Stimulated activated CD8-positive, alpha-beta memory T cell treated with anti-CD3 and anti-CD28 coated beads, Interleukin-4, amount 100 ng/mL, for 48 hours (primary cell): ENCODE measurements around the gene PNPLA7.
"Not testable (repeated sequence)": the region's sequence is repeated elsewhere in the genome, so short reads cannot be mapped to it uniquely, and the experiment has no call there.

ENCODE experiments used
- DNase-seq: peaks from one replicate; pipeline ENCODE4 v3.0.0-alpha.2; 2020

Gene PNPLA7

DNA sequence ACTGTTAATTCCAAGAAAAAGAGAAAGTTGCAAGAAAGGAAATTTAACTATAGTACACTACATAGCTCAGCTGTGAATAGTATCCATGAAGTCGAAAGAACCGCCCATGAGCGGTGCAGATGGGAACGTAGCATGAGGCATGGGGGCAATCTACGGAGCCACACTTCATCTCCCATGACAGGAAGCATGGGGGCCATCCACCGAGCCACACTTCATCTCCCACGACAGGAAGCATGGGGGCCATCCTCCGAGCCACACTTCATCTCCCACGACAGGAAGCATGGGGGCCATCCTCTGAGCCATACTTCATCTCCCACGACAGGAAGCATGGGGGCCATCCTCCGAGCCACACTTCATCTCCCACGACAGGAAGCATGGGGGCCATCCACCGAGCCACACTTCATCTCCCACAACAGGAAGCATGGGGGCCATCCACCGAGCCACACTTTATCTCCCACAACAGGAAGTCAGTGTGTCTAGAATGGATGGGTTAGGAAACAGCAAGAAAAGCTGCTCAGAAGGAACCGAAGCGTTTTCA, 13.5 kb downstream of the PNPLA7 start:
- DNase-seq: not testable (repeated sequence)

DNA sequence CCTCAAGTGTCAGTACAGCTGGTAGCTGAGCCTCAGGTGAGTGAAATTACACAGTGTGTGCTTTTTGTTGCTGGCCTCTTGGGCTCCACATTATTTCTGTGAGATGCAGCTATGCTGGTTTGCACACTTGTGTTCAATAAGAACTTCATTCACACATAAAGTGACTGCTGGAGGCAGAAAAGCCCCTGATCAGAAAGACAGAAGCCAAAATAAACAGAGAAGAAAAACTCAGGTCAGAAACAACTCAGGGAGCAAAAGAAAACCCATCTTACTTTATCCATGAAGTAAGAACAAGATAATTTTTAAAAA, 15.1 kb downstream of the PNPLA7 start:
- DNase-seq: no peak

DNA sequence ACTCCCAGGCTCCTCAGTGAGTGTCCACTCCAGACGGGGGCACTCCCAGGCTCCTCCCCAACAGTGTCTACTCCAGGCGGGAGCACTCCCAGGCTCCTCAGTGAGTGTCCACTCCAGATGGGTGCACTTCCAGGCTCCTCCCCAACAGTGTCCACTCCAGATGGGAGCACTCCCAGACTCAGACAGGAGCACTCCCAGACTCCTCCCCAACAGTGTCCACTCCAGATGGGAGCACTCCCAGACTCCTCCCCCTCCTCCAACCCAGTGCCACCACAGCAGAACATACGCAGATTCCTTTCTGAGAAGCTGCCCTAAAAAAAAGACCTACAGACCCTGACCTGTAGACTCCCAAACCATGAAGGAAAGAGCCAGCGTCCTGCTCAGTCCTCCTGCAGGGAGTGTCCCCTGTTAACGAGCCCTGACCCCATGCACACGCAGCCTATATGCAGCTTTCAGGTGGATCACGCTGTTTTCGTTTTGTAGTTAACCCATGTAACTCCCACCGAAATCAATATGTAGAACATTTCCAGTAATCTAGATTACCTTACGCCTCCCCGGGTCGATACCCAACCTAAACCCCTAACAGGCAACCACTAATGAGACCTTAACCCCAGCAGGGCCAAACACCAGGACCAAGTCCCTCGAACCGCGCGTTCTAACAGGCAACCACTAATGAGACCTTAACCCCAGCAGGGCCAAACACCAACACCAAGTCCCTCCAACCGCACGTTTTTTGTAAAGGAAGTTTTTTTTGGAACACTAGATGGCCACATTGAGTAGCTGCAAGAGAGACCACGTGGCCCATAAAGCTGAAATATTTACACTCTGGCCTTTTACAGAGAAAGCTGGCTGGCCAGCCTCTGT, 15.7 kb downstream of the PNPLA7 start:
- DNase-seq: no peak

DNA sequence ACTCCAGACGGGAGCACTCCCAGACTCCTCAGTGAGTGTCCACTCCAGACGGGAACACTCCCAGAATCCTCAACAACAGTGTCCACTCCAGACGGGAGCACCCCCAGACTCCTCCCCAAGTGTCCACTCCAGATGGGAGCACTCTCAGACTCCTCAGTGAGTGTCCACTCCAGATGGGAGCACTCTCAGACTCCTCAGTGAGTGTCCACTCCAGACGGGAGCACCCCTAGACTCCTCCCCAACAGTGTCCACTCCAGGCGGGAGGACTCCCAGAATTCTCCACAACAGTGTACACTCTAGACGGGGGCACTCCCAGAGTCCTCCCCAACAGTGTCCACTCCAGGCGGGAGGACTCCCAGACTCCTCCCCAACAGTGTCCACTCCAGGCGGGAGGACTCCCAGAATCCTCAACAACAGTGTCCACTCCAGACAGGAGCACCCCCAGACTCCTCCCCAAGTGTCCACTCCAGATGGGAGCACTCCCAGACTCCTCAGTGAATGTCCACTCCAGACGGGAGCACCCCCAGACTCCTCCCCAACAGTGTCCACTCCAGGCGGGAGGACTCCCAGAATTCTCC, 17.2 kb downstream of the PNPLA7 start:
- DNase-seq: not testable (repeated sequence)

DNA sequence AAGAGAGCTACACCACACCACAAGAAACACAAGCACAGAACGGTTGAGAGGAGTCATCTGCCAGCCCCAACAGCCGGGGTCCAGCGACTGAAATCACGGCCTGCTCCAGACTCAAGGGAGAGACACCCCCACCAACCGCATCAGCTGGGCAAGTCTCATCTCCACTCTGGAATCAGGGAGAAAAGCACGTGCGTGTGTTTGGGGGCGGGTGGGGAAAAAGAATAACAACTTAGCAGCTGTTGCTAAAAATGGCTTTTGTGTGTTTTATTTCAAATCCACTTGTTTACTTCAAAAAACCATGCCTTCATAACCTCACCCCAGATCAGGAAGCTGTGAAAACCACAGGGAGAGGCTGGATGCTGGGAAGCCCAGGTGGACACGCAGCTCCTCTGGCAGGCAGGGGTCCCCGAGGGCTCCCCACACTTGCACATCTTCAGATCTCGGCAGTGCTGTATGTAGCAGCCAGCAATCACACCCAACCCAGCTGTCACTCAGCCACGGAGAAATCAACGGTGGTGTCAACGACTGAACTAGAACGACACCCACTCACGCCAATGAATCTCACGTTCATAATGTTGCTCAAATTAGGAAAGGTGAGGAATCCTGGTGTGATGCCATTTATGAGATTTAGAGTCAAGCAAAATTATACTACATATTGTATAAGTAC, 19.0 kb downstream of the PNPLA7 start:
- no peak for DNase-seq

DNA sequence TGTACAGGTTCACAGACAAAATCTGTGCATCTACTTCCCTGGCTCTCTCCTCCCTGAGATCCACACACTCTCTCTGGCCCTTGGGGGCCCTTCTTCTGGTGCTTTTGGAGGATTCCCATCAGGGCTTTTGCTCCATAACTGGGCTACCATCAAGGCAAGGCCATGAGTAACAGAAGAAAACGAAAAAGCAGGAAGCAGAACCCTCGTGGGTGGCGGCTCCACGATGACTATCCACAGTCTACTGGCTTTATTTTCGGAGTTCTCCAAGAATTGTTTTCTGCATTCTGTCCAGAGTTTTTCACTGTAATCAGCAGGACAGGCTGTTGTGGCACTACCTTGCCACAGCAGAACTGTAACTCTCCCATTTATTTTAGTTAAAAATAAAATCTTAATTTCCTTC, 19.9 kb downstream of the PNPLA7 start:
- DNase-seq: no peak

DNA sequence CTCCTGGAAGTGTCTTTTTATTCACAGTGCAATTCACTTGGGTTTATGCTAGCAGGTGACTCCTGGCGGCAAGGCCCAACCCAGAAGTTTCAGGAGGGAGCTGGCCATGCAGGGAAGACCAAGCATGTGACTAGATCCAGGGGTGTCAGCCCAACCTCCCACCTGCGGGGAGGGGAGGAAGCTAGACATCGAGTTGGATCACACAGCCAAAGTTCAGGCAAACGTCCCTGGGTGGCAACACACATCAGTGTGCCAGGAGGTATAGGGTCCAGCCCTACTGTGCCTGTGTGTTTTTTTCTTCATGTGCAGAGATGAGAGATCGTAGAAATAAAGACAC, 25.3 kb downstream of the PNPLA7 start:
- DNase-seq: no peak

DNA sequence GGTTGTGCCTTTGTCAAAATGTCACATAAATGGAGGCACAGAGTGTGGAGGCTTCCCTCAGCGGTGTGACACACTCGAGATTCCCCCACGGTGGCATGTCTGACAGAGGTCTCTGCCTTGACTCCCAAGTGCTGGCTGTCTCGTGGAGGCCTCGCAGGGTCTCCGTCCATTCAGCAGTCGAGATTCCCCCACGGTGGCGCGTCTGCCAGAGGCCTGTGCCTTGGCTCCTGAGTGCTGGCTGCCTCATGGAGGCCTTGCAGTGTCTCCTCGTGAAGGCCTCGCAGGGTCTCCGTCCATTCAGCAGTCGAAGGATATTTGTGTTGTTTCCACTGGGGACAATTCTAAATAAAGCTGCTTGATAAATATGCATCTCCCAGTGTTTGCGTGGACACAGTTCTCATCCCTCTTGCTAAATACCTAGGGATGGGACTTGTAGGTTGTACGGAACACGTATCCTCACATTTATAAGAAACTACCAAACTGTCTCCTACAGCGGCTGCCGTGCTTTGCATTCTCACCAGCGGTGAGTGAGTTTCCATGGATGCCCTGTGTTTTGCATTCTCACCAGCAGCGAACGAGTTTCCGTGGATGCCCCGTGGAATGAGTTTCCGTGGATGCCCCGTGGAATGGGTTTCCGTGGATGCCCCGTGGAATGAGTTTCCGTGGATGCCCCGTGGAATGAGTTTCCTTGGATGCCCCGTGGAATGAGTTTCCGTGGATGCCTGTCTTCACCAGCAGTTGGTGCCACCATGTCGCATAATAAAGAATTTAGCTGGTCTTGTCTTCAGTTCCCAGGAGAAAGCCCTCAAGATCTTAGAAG, 25.8 kb downstream of the PNPLA7 start:
- no peak for DNase-seq

DNA sequence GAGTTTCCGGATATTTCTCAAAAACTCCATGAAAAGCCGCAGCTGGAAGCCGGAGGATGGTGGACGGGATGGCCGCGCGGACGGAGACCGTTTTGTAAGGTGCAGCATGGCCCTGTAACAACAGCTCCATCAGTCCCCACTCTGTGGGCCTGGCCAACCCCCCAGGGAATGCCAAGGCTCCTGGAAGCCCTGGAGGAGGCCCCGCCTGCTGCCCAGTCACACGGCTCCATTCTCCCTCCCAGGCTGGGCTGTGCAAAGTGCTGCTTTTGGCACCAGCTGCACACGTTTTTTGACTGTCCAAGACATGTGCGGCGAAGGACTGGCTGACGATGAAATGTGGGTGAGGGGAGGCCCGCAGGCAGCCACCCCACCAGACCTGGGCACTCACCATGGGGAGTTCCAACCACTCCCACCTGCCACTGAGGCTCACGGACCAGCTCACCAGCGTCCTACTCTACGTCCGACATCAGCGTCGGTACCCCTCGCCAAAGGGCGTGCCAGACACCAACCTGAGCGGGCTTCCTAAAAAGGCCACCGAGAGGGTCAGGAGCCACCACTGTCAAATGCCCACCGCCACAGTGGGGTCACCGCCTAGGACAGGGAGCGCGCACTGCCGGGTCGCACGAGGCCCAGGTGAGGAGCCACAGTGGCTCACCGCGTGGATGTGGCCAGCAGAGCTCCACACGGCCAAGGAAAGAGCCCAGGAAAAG, 27.3 kb downstream of the PNPLA7 start:
- DNase-seq: no peak

DNA sequence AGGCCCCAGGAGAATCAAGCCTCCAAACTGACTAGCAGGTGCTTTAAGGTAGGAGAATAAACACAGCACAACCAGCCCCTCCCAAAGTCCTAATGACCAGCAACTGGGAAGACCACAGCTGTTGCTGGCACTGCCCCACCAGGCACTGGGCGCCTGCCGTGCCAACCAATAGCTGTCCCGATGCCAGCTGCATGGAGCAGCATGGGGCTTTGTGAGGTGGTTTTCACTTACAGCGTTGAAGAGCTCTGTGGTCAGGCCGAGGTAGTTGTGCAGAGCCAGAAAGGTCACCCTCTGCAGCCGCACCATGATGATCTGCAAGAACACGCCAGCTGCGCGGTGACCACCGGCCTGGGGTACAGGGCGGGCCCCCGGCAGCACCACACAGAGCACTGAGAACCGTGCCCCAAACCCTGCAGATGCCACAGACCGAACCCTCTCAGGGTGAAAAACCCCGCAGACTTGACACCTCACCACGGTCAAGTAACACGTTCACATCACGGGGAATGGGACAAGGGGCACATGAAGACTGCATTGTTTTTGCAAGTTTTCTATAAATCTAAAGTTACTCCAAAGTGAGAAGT, 28.7 kb downstream of the PNPLA7 start:
- DNase-seq: no peak

DNA sequence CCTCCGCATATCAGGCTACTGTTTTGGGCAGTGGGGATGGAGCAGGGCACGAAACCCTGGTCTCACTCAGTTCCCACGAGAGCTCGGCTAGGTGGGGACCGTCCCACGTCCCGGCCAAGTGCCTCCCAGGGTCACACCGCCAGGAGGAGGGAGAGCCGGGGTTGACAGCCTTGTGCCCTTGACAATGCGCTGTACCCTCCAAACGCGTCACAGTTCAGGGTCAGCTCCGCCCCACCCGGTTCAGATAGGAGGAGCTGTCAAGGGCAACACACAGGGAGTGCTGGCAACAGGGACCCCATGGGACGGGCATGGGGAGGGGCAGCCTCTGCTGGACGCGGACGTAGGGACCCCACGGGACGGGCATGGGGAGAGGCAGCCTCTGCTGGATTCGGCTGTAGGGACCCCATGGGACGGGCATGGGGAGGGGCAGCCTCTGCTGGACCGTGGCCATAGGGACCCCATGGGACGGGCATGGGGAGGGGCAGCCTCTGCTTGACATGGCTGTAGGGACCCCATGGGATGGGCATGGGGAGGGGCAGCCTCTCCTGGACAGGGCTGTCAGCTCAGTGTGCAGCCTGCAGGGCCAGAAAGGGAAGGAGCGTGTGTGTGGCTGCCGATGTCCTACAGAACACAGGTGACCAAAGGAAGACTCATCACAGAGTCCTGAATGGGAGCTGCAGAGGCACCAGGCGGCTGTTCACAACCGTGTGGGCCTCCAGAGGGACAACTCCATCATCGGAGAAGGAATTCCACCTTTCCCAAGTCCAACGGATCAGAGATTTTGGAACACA, 29.4 kb downstream of the PNPLA7 start:
- DNase-seq: no peak

DNA sequence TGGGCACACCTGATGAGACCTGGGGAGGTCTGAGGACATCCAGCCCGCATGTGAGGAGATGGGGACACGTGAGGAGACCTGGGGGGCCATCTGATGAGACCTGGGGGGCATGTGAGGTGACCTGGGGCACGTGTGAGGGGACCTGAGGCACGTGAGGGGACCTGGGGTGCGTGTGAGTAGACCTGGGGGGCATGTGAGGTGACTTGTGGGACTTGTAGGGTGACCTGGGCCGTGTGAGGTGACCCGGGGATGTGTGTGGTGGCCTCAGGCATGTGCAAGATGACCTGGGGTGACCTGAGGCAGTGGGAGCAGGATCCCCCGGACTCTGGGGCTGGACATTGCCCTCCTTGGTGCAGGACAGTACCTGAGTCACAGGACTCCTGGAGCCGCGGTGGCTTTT, 30.6 kb downstream of the PNPLA7 start:
- DNase-seq: no peak

DNA sequence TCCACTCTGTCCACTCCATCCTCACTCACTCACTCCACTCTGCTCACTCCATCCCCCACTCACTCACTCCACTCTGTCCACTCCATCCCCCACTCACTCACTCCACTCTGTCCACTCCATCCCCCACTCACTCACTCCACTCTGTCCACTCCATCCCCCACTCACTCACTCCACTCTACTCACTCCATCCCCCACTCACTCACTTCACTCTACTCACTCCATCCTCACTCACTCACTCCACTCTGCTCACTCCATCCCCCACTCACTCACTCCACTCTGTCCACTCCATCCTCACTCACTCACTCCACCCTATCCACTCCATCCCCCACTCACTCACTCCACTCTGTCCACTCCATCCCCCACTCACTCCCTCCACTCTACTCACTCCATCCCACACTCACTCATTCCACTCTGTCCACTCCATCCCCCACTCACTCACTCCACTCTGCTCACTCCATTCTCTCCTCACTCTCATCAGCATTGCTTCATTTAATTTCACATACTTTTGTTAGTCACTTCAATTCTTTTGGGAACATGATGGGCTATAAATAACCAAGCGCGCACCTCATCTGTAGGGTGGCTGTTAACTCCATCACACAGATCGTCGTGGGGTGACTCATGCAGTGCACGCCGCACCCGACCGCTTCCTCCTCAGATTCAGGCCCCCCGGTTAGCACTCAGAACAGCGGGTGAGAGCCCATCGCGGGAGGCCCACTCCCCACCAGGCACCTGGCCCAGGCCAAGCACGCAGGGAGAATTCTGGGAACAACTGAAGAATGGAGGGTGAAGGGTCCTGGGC, 31.3 kb downstream of the PNPLA7 start:
- not testable (repeated sequence) for DNase-seq

DNA sequence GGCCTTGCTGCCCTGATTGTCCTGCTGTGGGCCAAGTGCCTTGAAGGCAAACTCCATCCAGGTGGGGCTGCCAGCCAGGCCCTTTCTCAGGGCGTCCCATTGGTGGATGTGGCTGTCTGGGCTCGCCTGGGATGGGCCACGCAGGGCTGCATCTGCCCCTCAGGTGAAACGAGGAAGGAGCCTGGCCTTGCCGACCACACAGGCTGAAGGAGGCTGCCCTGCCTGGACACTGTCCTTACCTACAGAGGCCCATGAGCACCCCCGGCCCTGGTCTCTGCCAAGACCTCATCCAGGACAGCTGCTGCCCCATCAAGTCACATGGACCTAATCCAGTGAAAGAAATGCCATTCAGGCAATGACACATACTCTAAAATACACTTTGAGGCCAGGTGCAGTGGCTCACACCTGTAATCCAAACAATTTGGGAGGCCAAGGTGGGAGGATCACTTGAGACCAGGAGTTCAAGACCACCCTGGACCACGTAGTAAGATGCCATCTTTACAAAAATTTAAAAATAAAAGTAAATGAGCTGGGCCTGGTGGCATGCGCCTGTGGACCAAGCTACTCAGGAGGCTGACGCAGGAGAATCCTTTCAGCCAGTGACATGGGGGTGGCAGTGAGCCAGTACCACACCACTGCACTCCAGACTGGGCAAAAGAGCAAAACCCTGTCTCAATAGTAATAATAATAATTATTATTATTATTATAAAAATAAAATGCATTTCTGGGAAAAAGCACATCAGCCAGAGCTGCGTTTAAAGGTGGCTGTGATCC, 33.9 kb downstream of the PNPLA7 start:
- DNase-seq: no peak

DNA sequence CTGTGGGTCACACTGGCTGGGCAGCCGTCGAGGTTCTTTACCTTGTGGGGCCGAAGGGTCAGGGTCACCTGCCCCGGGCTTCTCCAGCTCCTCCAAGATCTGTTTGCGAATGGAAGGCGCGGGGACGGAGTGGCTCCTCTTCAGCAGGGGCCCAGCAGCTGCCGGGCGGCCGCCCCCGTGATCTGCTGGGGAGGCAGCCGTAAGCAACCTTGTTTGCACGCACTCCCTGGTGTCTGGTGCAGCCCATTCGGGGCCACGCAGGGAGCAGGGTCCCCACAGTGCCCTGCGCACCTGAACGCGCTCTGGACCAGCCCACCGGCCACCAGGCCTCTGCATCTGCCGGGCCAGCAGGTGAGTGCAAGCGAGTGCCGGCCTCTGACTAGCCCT, 34.9 kb downstream of the PNPLA7 start:
- DNase-seq: no peak

DNA sequence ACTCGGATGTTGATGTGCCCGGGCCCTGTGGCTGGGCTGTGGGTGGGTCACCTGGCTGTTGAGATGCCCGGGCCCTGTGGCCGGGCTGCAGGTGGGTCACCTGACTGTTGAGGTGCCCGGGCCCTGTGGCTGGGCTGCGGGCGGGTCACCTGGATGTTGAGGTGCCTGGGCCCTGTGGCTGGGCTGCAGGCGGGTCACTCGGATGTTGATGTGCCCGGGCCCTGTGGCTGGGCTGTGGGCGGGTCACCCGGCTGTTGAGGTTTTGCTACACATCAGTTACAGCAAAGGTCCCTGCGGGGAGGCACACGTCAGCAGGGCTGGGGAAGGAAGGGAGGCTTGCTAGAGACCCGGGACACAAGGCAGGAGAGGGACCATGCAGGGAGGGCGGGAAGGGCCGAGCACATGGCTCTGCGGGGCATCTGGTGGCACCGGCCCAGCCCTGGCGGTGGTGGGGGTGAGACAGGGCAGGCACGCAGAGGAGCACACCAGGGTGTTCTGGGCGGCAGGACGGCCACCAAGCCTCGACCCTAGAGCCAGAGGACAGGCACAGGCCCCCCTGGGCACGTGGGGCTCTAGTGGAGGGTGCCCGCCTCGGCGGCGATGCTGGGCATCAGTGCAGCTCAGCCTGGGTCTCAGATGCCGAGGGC, 35.4 kb downstream of the PNPLA7 start:
- DNase-seq: no peak

DNA sequence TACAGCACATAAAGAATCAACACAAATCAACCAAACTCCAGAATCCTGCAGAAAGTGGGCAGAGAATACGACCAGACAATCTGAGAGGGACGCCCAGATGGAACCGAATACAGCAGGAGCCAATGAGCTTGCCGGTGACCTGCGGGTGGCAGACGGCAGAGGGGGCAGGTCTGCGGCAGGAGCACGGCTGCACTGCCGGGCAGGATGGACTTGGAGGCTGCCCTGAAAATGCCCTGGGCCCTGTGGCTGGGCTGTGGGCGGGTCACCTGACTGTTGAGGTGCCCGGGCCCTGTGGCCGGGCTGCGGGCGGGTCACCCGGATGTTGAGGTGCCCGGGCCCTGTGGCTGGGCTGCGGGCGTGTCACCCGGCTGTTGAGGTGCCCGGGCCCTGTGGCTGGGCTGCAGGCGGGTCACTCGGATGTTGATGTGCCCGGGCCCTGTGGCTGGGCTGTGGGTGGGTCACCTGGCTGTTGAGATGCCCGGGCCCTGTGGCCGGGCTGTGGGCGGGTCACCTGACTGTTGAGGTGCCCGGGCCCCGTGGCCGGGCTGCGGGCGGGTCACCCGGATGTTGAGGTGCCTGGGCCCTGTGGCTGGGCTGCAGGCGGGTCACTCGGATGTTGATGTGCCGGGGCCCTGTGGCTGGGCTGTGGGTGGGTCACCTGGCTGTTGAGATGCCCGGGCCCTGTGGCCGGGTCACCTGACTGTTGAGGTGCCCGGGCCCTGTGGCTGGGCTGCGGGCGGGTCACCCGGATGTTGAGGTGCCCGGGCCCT, 36.2 kb downstream of the PNPLA7 start:
- not testable (repeated sequence) for DNase-seq

DNA sequence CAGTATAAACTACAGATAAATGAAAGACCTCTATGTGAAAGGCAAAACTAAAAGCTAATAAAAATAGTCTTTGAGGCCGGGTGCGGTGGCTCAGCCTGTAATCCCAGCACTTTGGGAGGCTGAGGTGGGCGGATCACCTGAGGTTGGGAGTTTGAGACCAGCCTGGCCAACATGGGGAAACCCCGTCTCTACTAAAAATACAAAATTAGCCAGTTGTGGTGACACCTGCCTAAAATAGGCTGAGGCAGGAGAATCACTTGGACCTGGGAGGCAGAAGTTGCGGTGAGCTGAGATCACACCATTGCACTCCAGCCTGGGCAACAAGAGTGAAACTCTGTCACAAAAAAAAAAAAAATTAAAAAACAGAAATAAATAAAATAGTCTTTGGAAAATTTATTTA, 37.1 kb downstream of the PNPLA7 start:
- DNase-seq: not testable (repeated sequence)
